Liver (tissue), 9 donors: ENCODE data around the gene FRMD4B. TPM values are rescaled to one million over a fixed set of nuclear protein-coding genes. Genes with fewer than 3 reads are reported as not detected.

ENCODE experiments used
- DNase-seq: peaks from one replicate; pipeline ENCODE4 v3.0.0-alpha.2; 2017; ENCODE audit warnings: low spot score
- H3K27ac ChIP-seq, 2 donors: one replicate each; pipeline ENCODE4 v1.7.0; 2013; ENCODE audit warnings: inconsistent platforms in 2 of 2, low read length in 2 of 2, control low read depth in 1 of 2, low read depth in 1 of 2, mild to moderate bottlenecking in 1 of 2
- H3K27me3 ChIP-seq, 4 donors: one replicate each; pipeline versions ENCODE4 v1.6.1 to v1.7.0; 2013; ENCODE audit warnings: low read length in 3 of 4, inconsistent platforms in 1 of 4, mild to moderate bottlenecking in 1 of 4, moderate library complexity in 1 of 4; ENCODE audit not compliant: control insufficient read depth in 4 of 4, insufficient read depth in 4 of 4
- H3K36me3 ChIP-seq, 4 donors: one replicate each; pipeline versions ENCODE4 v1.6.1 to v1.7.0; 2013; ENCODE audit warnings: low read length in 3 of 4, mild to moderate bottlenecking in 3 of 4, low read depth in 1 of 4, moderate library complexity in 1 of 4; ENCODE audit not compliant: control insufficient read depth in 4 of 4, insufficient read depth in 3 of 4
- H3K4me1 ChIP-seq, 4 donors: one replicate each; pipeline versions ENCODE4 v1.6.1 to v1.7.0; 2013; ENCODE audit warnings: low read length in 3 of 4, mild to moderate bottlenecking in 3 of 4, moderate library complexity in 1 of 4; ENCODE audit not compliant: control insufficient read depth in 4 of 4, insufficient read depth in 4 of 4
- H3K4me3 ChIP-seq, 3 donors: one replicate each; pipeline versions ENCODE4 v1.6.1 to v1.7.0; 2013; ENCODE audit warnings: low read length in 3 of 3, control low read depth in 1 of 3, low read depth in 1 of 3, mild to moderate bottlenecking in 1 of 3
- H3K9ac ChIP-seq, 2 donors: one replicate each; pipeline ENCODE4 v1.7.0; 2013; ENCODE audit warnings: low read length in 2 of 2, mild to moderate bottlenecking in 2 of 2, moderate library complexity in 2 of 2, control low read depth in 1 of 2, low read depth in 1 of 2
- H3K9me3 ChIP-seq, 4 donors: one replicate each; pipeline versions ENCODE4 v1.6.1 to v1.7.0; 2013; ENCODE audit warnings: low read length in 3 of 4; ENCODE audit not compliant: control insufficient read depth in 4 of 4
- CTCF ChIP-seq: fragments of 150-350 bp; IDR thresholded peaks from 2 replicates; pipeline ENCODE4 v1.5.1; 2017; ENCODE audit warnings: improper control_type of control experiment, low read depth, low read length; ENCODE audit not compliant: missing input control
- EGR1 ChIP-seq, 2 donors: IDR thresholded peaks; 2 replicates each; pipeline ENCODE4 v1.6.1; 2016 to 2018; ENCODE audit warnings: antibody characterized with exemption in 2 of 2, low read depth in 2 of 2
- FOXA1 ChIP-seq: IDR thresholded peaks from 2 replicates; pipeline ENCODE4 v1.6.1; 2016; ENCODE audit warnings: antibody characterized with exemption
- FOXA2 ChIP-seq: IDR thresholded peaks from 2 replicates; pipeline ENCODE4 v1.6.1; 2016; ENCODE audit warnings: antibody characterized with exemption
- GABPA ChIP-seq, 2 donors: IDR thresholded peaks in 1 of 2; conservative IDR thresholded peaks in 1 of 2; 2 replicates each; pipeline ENCODE4 v1.6.1; 2016; ENCODE audit warnings: antibody characterized with exemption in 2 of 2, mild to moderate bottlenecking in 1 of 2, moderate library complexity in 1 of 2
- HNF4A ChIP-seq, 2 donors: conservative IDR thresholded peaks; 2 replicates each; pipeline ENCODE4 v1.6.1; 2016; ENCODE audit warnings: antibody characterized with exemption in 2 of 2, mild to moderate bottlenecking in 2 of 2
- HNF4G ChIP-seq: IDR thresholded peaks from 2 replicates; pipeline ENCODE4 v1.6.1; 2016; ENCODE audit warnings: antibody characterized with exemption
- JUND ChIP-seq, 2 donors: IDR thresholded peaks; 2 replicates each; pipeline ENCODE4 v1.6.1; 2016; ENCODE audit warnings: antibody characterized with exemption in 2 of 2
- NR2F2 ChIP-seq: IDR thresholded peaks from 2 replicates; pipeline ENCODE4 v1.6.1; 2016; ENCODE audit warnings: antibody characterized with exemption
- RAD21 ChIP-seq, 2 donors: IDR thresholded peaks; 2 replicates each; pipeline ENCODE4 v1.6.1; 2016; ENCODE audit warnings: antibody characterized with exemption in 2 of 2, mild to moderate bottlenecking in 2 of 2
- TAF1 ChIP-seq: conservative IDR thresholded peaks from 2 replicates; pipeline ENCODE4 v1.6.1; 2016; ENCODE audit warnings: antibody characterized with exemption, mild to moderate bottlenecking
- YY1 ChIP-seq: IDR thresholded peaks from 2 replicates; pipeline ENCODE4 v1.6.1; 2016; ENCODE audit warnings: antibody characterized with exemption, mild to moderate bottlenecking
- WGBS: extraction: QIAGEN DNeasy Blood & Tissue Kit; methylation state at CpG from one replicate; pipeline ENCODE4 v1.1.7; 2013; 5-methylcytosine and 5-hydroxymethylcytosine counted together
- polyA plus RNA-seq, 2 donors: library from polyadenylated mRNA; stranded (reverse) in 1 of 2; unstranded in 1 of 2; fragments of 200-250 nt in 1 of 2; fragments of >200 nt in 1 of 2; fragmentation: Nextera tagmentation in 1 of 2; extraction: Ambion mirVana in 1 of 2; gene quantifications; one replicate each; pipeline versions ENCODE4 v1.2.1 to v1.2.3, GENCODE V29; 2013 to 2015
- total RNA-seq, 2 donors: library from RNA; depleted of rRNA; stranded (reverse); fragments of >200 nt; gene quantifications; one replicate each; pipeline ENCODE4 v1.2.3, GENCODE V29; 2014
- TF ChIP-seq, protein P1 (sequence below): IDR thresholded peaks from 2 replicates; pipeline ENCODE4 v1.6.1; 2016; ENCODE audit warnings: antibody characterized with exemption, mild to moderate bottlenecking
- TF ChIP-seq, protein P2 (sequence below): IDR thresholded peaks from 2 replicates; pipeline ENCODE4 v1.6.1; 2016; ENCODE audit warnings: antibody characterized with exemption
- donor health status: healthy.
- donor health status: healthy.
- donor health status: healthy.
- donor health status: healthy.
- donor health status: healthy.

The FRMD4B gene
- total and polyA plus RNA-seq, 4 donors, result 7.3 to 22.6 (median 15.0) TPM

GRCh38 chr3:69405067-69405466 lies 19.2 kb upstream of the FRMD4B start:
- H3K36me3 ChIP-seq, result no peaks in the 10 kb centered on the region
- DNase-seq, result no peak
- peaks cover 0 to 5% (median 4%) of the 10 kb centered on the region in 4 donors for H3K4me1 ChIP-seq
- 75% methylated on average over 3 of the region's 3 CpGs for WGBS
- no peak overlapping the region for H3K9ac ChIP-seq
- H3K27me3 ChIP-seq, result no peaks in the 10 kb centered on the region
- TF ChIP-seq YY1, result no peak
- TF ChIP-seq GABPA (IDR thresholded peaks at IDR 0.05 in 1 of 2, conservative IDR thresholded peaks at IDR 0.05 in 1 of 2), result no peak
- TF ChIP-seq FOXA1, result no peak
- no peak for TF ChIP-seq JUND (IDR thresholded peaks at IDR 0.05)
- H3K4me3 ChIP-seq, result no peak overlapping the region
- H3K27ac ChIP-seq, result no peak overlapping the region
- peaks cover 0 to 7% (median 2%) of the 10 kb centered on the region in 4 donors for H3K9me3 ChIP-seq

DNA sequence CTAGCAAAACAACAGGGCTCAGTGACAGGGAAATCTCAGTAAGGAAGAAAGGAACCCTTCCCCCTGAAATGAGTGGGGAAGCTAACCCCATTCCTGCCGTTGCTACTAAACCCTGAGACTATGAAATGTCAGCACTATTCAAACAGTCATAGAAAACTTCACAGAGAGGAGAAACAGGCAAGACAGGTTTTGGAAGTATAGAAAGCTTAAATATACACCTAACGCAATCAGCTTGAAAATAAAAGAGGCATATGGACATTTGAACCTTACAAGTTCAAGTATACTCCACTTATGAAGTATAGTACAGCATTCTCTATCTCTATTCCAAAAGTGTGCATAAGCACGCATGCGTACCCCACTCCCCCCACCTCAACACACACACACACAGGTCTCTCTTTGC lies 17.6 kb upstream of the FRMD4B start:
- 82% methylated on average over 4 of the region's 4 CpGs for WGBS
- no peaks in the 10 kb centered on the region for H3K4me1 ChIP-seq
- TF ChIP-seq CTCF (no peak), HNF4A (conservative IDR thresholded peaks at IDR 0.05) (no peak), NR2F2 (no peak), TAF1 (no peak), HNF4G (no peak), RAD21 (IDR thresholded peaks at IDR 0.05) (no peak), YY1 (no peak), EGR1 (IDR thresholded peaks at IDR 0.05; ENCODE audit: low read depth in 2 of 2) (no peak), FOXA1 (no peak), JUND (IDR thresholded peaks at IDR 0.05) (no peak)
- TF ChIP-seq, protein P1, sequence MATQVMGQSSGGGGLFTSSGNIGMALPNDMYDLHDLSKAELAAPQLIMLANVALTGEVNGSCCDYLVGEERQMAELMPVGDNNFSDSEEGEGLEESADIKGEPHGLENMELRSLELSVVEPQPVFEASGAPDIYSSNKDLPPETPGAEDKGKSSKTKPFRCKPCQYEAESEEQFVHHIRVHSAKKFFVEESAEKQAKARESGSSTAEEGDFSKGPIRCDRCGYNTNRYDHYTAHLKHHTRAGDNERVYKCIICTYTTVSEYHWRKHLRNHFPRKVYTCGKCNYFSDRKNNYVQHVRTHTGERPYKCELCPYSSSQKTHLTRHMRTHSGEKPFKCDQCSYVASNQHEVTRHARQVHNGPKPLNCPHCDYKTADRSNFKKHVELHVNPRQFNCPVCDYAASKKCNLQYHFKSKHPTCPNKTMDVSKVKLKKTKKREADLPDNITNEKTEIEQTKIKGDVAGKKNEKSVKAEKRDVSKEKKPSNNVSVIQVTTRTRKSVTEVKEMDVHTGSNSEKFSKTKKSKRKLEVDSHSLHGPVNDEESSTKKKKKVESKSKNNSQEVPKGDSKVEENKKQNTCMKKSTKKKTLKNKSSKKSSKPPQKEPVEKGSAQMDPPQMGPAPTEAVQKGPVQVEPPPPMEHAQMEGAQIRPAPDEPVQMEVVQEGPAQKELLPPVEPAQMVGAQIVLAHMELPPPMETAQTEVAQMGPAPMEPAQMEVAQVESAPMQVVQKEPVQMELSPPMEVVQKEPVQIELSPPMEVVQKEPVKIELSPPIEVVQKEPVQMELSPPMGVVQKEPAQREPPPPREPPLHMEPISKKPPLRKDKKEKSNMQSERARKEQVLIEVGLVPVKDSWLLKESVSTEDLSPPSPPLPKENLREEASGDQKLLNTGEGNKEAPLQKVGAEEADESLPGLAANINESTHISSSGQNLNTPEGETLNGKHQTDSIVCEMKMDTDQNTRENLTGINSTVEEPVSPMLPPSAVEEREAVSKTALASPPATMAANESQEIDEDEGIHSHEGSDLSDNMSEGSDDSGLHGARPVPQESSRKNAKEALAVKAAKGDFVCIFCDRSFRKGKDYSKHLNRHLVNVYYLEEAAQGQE, result no peak
- H3K9me3 ChIP-seq, result peaks cover 0 to 7% (median 2%) of the 10 kb centered on the region in 4 donors
- no peak overlapping the region for H3K9ac ChIP-seq
- no peaks in the 10 kb centered on the region for H3K27me3 ChIP-seq
- no peak for DNase-seq
- no peak overlapping the region for H3K4me3 ChIP-seq
- no peak overlapping the region for H3K27ac ChIP-seq
- H3K36me3 ChIP-seq, result no peaks in the 10 kb centered on the region

GRCh38 chr3:69400683-69401082 lies 14.8 kb upstream of the FRMD4B start:
- no peak for DNase-seq
- Histone ChIP-seq H3K9me3 (peaks cover 0 to 7% (median 2%) of the 10 kb centered on the region in 4 donors), H3K4me1 (no peaks in the 10 kb centered on the region), H3K9ac (no peak overlapping the region), H3K27me3 (no peaks in the 10 kb centered on the region), H3K36me3 (no peaks in the 10 kb centered on the region), H3K4me3 (no peak overlapping the region), H3K27ac (no peak overlapping the region)
- WGBS, result 75% methylated on average over 2 of the region's 2 CpGs
- no peak for TF ChIP-seq FOXA1
- TF ChIP-seq TAF1, result no peak
- TF ChIP-seq RAD21 (IDR thresholded peaks at IDR 0.05), result no peak
- no peak for TF ChIP-seq NR2F2
- no peak for TF ChIP-seq CTCF
- no peak for TF ChIP-seq GABPA (IDR thresholded peaks at IDR 0.05 in 1 of 2, conservative IDR thresholded peaks at IDR 0.05 in 1 of 2)
- no peak for TF ChIP-seq JUND (IDR thresholded peaks at IDR 0.05)
- TF ChIP-seq, protein P2, sequence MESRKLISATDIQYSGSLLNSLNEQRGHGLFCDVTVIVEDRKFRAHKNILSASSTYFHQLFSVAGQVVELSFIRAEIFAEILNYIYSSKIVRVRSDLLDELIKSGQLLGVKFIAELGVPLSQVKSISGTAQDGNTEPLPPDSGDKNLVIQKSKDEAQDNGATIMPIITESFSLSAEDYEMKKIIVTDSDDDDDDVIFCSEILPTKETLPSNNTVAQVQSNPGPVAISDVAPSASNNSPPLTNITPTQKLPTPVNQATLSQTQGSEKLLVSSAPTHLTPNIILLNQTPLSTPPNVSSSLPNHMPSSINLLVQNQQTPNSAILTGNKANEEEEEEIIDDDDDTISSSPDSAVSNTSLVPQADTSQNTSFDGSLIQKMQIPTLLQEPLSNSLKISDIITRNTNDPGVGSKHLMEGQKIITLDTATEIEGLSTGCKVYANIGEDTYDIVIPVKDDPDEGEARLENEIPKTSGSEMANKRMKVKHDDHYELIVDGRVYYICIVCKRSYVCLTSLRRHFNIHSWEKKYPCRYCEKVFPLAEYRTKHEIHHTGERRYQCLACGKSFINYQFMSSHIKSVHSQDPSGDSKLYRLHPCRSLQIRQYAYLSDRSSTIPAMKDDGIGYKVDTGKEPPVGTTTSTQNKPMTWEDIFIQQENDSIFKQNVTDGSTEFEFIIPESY, result no peak
- no peak for TF ChIP-seq FOXA2
- TF ChIP-seq EGR1 (IDR thresholded peaks at IDR 0.05; ENCODE audit: low read depth in 2 of 2), result no peak
- no peak for TF ChIP-seq YY1
